H9 (cell line): ENCODE results near the gene TACR2. TPM values are rescaled to one million over a fixed set of nuclear protein-coding genes. Genes with fewer than 3 reads are reported as not detected.

ENCODE experiments used
- DNase-seq: peaks from one replicate; pipeline ENCODE4 v3.0.0-alpha.2; 2017
- H2AFZ ChIP-seq: one replicate; pipeline ENCODE4 v1.6.1; 2013; ENCODE audit warnings: mild to moderate bottlenecking, low read length, control low read depth, moderate library complexity
- H2AK5ac ChIP-seq: 2 replicates; pipeline ENCODE4 v1.6.1; 2013; ENCODE audit warnings: low read length, control low read depth, mixed read lengths; ENCODE audit not compliant: insufficient read length
- H2BK120ac ChIP-seq: one replicate; pipeline ENCODE4 v1.6.1; 2013; ENCODE audit warnings: low read depth, mild to moderate bottlenecking, low read length, control low read depth, inconsistent platforms; ENCODE audit not compliant: poor library complexity, severe bottlenecking
- H2BK12ac ChIP-seq: 2 replicates; pipeline ENCODE4 v1.6.1; 2013; ENCODE audit warnings: low read length, control low read depth, mixed read lengths, low read depth; ENCODE audit not compliant: insufficient read length
- H2BK15ac ChIP-seq: 2 replicates; pipeline ENCODE4 v1.6.1; 2013; ENCODE audit warnings: low read depth, low read length, control low read depth
- H2BK20ac ChIP-seq: one replicate; pipeline ENCODE4 v1.6.1; 2013; ENCODE audit warnings: low read depth, mild to moderate bottlenecking, low read length, control low read depth, inconsistent platforms; ENCODE audit not compliant: poor library complexity, severe bottlenecking
- H2BK5ac ChIP-seq: 2 replicates; pipeline ENCODE4 v1.6.1; 2013; ENCODE audit warnings: low read length, control low read depth, mixed read lengths; ENCODE audit not compliant: insufficient read length
- H3K14ac ChIP-seq: 2 replicates; pipeline ENCODE4 v1.6.1; 2013; ENCODE audit warnings: low read length, control low read depth; ENCODE audit not compliant: insufficient read depth
- H3K18ac ChIP-seq: 2 replicates; pipeline ENCODE4 v1.6.1; 2013; ENCODE audit warnings: low read depth, mild to moderate bottlenecking, mixed read lengths, low read length, control low read depth; ENCODE audit not compliant: insufficient read length
- H3K23ac ChIP-seq: 2 replicates; pipeline ENCODE4 v1.6.1; 2013; ENCODE audit warnings: low read length, control low read depth, mixed read lengths, low read depth; ENCODE audit not compliant: insufficient read length
- H3K23me2 ChIP-seq: 2 replicates; pipeline ENCODE4 v1.6.1; 2013; ENCODE audit warnings: low read depth, mild to moderate bottlenecking, mixed read lengths, low read length, control low read depth; ENCODE audit not compliant: insufficient read length, poor library complexity, severe bottlenecking
- H3K27ac ChIP-seq: 2 replicates; pipeline ENCODE4 v1.5.1; 2013; ENCODE audit warnings: low read length, control low read depth, mixed read lengths, low read depth; ENCODE audit not compliant: insufficient read length
- H3K27me3 ChIP-seq: 2 replicates; pipeline ENCODE4 v1.6.1; 2013; ENCODE audit warnings: low read length, control low read depth, inconsistent platforms; ENCODE audit not compliant: insufficient read depth
- H3K4ac ChIP-seq: 2 replicates; pipeline ENCODE4 v1.6.1; 2013; ENCODE audit warnings: low read depth, mild to moderate bottlenecking, control low read depth, inconsistent platforms, low read length, moderate library complexity
- H3K4me1 ChIP-seq: 2 replicates; pipeline ENCODE4 v1.6.1; 2013; ENCODE audit warnings: low read length, control low read depth, inconsistent platforms; ENCODE audit not compliant: insufficient read depth
- H3K4me2 ChIP-seq: 2 replicates; pipeline ENCODE4 v1.6.1; 2013; ENCODE audit warnings: low read length, control low read depth, mixed read lengths; ENCODE audit not compliant: insufficient read length, insufficient read depth
- H3K56ac ChIP-seq: 2 replicates; pipeline ENCODE4 v1.6.1; 2013; ENCODE audit warnings: low read depth, mild to moderate bottlenecking, mixed read lengths, low read length, control low read depth; ENCODE audit not compliant: insufficient read length
- H3K79me1 ChIP-seq: 2 replicates; pipeline ENCODE4 v1.6.1; 2013; ENCODE audit warnings: low read depth, mild to moderate bottlenecking, moderate library complexity, low read length, control low read depth, inconsistent platforms; ENCODE audit not compliant: insufficient read depth, poor library complexity, severe bottlenecking
- H3K79me2 ChIP-seq: 2 replicates; pipeline ENCODE4 v1.6.1; 2013; ENCODE audit warnings: low read length, control low read depth, inconsistent platforms; ENCODE audit not compliant: insufficient read depth
- H3K9ac ChIP-seq: 2 replicates; pipeline ENCODE4 v1.6.1; 2013; ENCODE audit warnings: low read length, control low read depth, mixed read lengths; ENCODE audit not compliant: insufficient read length; ENCODE audit errors: extremely low read depth
- H3K9me3 ChIP-seq: one replicate; pipeline ENCODE4 v1.6.1; 2013; ENCODE audit warnings: low read depth, low read length, inconsistent platforms; ENCODE audit not compliant: control insufficient read depth
- H3T11ph ChIP-seq: one replicate; pipeline ENCODE4 v1.6.1; 2013; ENCODE audit warnings: mild to moderate bottlenecking, low read length, control low read depth, inconsistent platforms
- H4K20me1 ChIP-seq: one replicate; pipeline ENCODE4 v1.6.1; 2013; ENCODE audit not compliant: control insufficient read depth, insufficient read length, insufficient read depth
- H4K5ac ChIP-seq: 2 replicates; pipeline ENCODE4 v1.6.1; 2013; ENCODE audit warnings: low read depth, mild to moderate bottlenecking, mixed read lengths, low read length, control low read depth; ENCODE audit not compliant: insufficient read length
- H4K8ac ChIP-seq: replicated peaks from 2 replicates; pipeline ENCODE4 v1.6.1; 2013; ENCODE audit warnings: low read length, control low read depth, mixed read lengths, low read depth; ENCODE audit not compliant: insufficient read length
- H4K91ac ChIP-seq: 2 replicates; pipeline ENCODE4 v1.6.1; 2013; ENCODE audit warnings: low read depth, mild to moderate bottlenecking, moderate library complexity, mixed read lengths, low read length, control low read depth; ENCODE audit not compliant: insufficient read length
- H3K27ac Mint-ChIP-seq, 3 experiments: 2 replicates in 2 of 3; 3 replicates in 1 of 3; pipeline ENCODE4 v1.8.0; 2020 to 2021; ENCODE audit warnings: mixed read lengths in 3 of 3, mild to moderate bottlenecking in 1 of 3, moderate library complexity in 1 of 3
- H3K27me3 Mint-ChIP-seq: 2 replicates; pipeline ENCODE4 v1.8.0; 2021; ENCODE audit warnings: low read depth, mild to moderate bottlenecking, moderate library complexity, mixed read lengths
- H3K36me3 Mint-ChIP-seq, 3 experiments: 2 replicates in 2 of 3; 3 replicates in 1 of 3; pipeline ENCODE4 v1.8.0; 2020 to 2021; ENCODE audit warnings: low read depth in 3 of 3, mixed read lengths in 3 of 3; ENCODE audit not compliant: insufficient read depth in 1 of 3
- H3K4me1 Mint-ChIP-seq, 2 experiments: 2 replicates each; pipeline ENCODE4 v1.8.0; 2020; ENCODE audit warnings: mixed read lengths in 2 of 2
- H3K4me3 Mint-ChIP-seq, 2 experiments: 2 replicates in 1 of 2; 3 replicates in 1 of 2; pipeline ENCODE4 v1.8.0; 2020 to 2021; ENCODE audit warnings: mild to moderate bottlenecking in 2 of 2, mixed read lengths in 2 of 2, moderate library complexity in 1 of 2
- H3K9me3 Mint-ChIP-seq, 2 experiments: 2 replicates in 1 of 2; 3 replicates in 1 of 2; pipeline ENCODE4 v1.8.0; 2020; ENCODE audit warnings: mild to moderate bottlenecking in 2 of 2, mixed read lengths in 2 of 2, moderate library complexity in 1 of 2
- CTCF ChIP-seq: fragments of 200-600 bp; sonication (generic); conservative IDR thresholded peaks from 3 replicates; pipeline ENCODE4 v1.8.0; 2021; ENCODE audit warnings: antibody characterized with exemption, mild to moderate bottlenecking
- WGBS: extraction: QIAGEN DNeasy Blood & Tissue Kit; methylation state at CpG from one replicate; pipeline ENCODE4 v1.1.7; 2013; ENCODE audit warnings: missing lambda C conversion rate, low lambda C conversion rate, mixed read lengths; ENCODE audit not compliant: insufficient read length; ENCODE audit errors: extremely low coverage; 5-methylcytosine and 5-hydroxymethylcytosine counted together
- total RNA-seq: library from RNA; stranded (reverse); gene quantifications from 2 replicates; pipeline ENCODE4 v1.2.1, GENCODE V29; 2021

TACR2 gene
- total RNA-seq, 1 experiment from 2014 or later = not detected

GRCh38 chr10:69391158-69391557, 25.6 kb downstream of the TACR2 start:
- DNase-seq = no peak
- H2AK5ac ChIP-seq = no peak overlapping the region
- no peaks in the 10 kb centered on the region for H3K23me2 ChIP-seq
- no peak for TF ChIP-seq CTCF
- no peak overlapping the region for H2BK20ac ChIP-seq
- peaks cover 16% of the 10 kb centered on the region; the same call in 1 of the 2 replicates for H3K4me1 ChIP-seq
- no peak overlapping the region for H3K18ac ChIP-seq
- no peak overlapping the region for H2BK120ac ChIP-seq
- H3K4ac ChIP-seq = no peak overlapping the region
- no peak overlapping the region for H3K56ac ChIP-seq
- H3K27me3 ChIP-seq = no peaks in the 10 kb centered on the region
- Mint-ChIP-seq H3K4me3 (no peak overlapping the region), H3K36me3 (peaks cover 45 to 58% (median 48%) of the 10 kb centered on the region in 3 experiments), H3K27me3 (no peaks in the 10 kb centered on the region), H3K9me3 (no peaks in the 10 kb centered on the region), H3K4me1 (peaks cover 33 to 37% of the 10 kb centered on the region in 2 experiments), H3K27ac (peak overlapping the region in 2 of 3 experiments; percentile 44 to 74; a peak in 2 of 7 replicates)
- no peaks in the 10 kb centered on the region for H3K79me2 ChIP-seq
- no peaks in the 10 kb centered on the region for H3K79me1 ChIP-seq
- no peak overlapping the region for H3K27ac ChIP-seq
- no peak overlapping the region for H2AFZ ChIP-seq
- H3K23ac ChIP-seq = no peak overlapping the region
- no peak overlapping the region for H3K14ac ChIP-seq
- no CpG with 5 or more reads among the region's 6 CpGs for WGBS
- no peak overlapping the region for H4K91ac ChIP-seq
- no peak overlapping the region for H4K8ac ChIP-seq
- no peak overlapping the region for H4K5ac ChIP-seq
- no peak overlapping the region for H3K9ac ChIP-seq
- H3K9me3 ChIP-seq = no peaks in the 10 kb centered on the region
- H3K4me2 ChIP-seq = no peak overlapping the region
- H3T11ph ChIP-seq = no peak overlapping the region
- H2BK15ac ChIP-seq = no peak overlapping the region
- no peak overlapping the region for H2BK5ac ChIP-seq
- H2BK12ac ChIP-seq = no peak overlapping the region
- H4K20me1 ChIP-seq = no peaks in the 10 kb centered on the region
